RWPE1 (cell line): ENCODE results near the gene GRAMD2A.

Source experiments
- CTCF ChIA-PET: fragments of 350-600 bp; sonication (Branson Sonifier 250); formaldehyde crosslinking; extraction: SDS; loops from one replicate; lab custom pipeline; 2021; lab: Yijun Ruan, JAX
- POLR2A ChIA-PET: fragments of 400-600 bp; formaldehyde crosslinking; extraction: SDS; loops from one replicate; lab custom pipeline; 2020; ENCODE audit warnings: antibody characterized with exemption; ENCODE audit not compliant: low non-redundant PET; lab: Yijun Ruan, JAX
- DNase-seq: peaks from one replicate; pipeline ENCODE4 v3.0.0; 2012; ENCODE audit warnings: low spot score
- H3K27ac ChIP-seq: fragments of 450-650 bp; 2 replicates; pipeline ENCODE4 v1.5.1; 2017
- TF ChIP-seq, protein P1 (sequence below): fragments of 450-650 bp; conservative IDR thresholded peaks from 2 replicates; pipeline ENCODE4 v1.5.1; 2017; ENCODE audit warnings: low read depth, mild to moderate bottlenecking

GRAMD2A gene

DNA sequence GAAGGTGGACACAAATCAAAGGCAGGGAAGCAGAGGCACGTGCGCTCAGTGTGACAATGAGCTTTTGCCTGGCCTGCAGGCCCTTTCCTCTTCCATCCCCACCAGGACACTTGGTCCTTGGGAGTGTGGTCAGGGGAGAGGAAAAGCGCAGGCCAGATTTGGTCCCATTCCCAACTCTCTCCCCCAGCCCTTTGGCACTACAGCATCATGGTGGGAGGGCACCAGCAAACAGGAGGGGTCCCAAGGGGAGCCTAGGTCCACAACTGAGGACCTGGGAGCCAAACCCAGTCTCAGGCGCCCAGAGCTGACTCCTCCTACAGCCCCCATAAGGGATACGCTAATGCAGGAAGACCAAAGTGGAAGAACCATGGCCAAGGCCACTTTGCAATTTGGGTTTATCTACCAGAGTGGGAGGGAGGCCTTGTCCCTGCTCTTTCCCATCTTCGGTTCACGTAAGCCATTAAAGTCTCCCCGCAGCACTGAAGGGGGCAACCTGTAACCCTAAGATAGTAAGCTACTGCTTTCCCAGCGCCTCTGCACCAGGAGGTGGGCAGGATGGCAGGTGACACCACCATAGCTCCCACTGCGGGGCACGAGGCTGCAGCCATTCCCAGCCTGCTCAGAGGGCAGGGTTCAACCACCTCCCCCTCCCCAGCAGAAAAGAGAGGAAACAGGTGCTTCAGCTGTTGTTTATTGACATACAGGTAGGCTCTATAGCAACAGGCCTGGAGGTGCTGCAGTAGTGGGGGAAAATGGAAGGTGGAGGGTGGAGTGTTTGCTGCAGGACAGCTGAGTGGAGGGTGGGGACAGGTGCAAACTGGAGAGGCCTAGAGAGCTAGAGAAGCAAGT, 993 bp upstream of the GRAMD2A start:
- H3K27ac ChIP-seq: peak overlapping the region; percentile 95
- no peak for DNase-seq
- TF ChIP-seq, protein P1, sequence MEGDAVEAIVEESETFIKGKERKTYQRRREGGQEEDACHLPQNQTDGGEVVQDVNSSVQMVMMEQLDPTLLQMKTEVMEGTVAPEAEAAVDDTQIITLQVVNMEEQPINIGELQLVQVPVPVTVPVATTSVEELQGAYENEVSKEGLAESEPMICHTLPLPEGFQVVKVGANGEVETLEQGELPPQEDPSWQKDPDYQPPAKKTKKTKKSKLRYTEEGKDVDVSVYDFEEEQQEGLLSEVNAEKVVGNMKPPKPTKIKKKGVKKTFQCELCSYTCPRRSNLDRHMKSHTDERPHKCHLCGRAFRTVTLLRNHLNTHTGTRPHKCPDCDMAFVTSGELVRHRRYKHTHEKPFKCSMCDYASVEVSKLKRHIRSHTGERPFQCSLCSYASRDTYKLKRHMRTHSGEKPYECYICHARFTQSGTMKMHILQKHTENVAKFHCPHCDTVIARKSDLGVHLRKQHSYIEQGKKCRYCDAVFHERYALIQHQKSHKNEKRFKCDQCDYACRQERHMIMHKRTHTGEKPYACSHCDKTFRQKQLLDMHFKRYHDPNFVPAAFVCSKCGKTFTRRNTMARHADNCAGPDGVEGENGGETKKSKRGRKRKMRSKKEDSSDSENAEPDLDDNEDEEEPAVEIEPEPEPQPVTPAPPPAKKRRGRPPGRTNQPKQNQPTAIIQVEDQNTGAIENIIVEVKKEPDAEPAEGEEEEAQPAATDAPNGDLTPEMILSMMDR: no peak
- CTCF ChIA-PET: interaction anchor here (0.5 kb wide), 1 partner anchor 405 kb away, joined by 3 read pairs; no protein-coding TSS in a partner anchor
- POLR2A ChIA-PET: interaction anchor here (1.3 kb wide), 1 partner anchor 33 kb away, joined by 6 read pairs; the partner anchor contains the start of gene PKM

DNA sequence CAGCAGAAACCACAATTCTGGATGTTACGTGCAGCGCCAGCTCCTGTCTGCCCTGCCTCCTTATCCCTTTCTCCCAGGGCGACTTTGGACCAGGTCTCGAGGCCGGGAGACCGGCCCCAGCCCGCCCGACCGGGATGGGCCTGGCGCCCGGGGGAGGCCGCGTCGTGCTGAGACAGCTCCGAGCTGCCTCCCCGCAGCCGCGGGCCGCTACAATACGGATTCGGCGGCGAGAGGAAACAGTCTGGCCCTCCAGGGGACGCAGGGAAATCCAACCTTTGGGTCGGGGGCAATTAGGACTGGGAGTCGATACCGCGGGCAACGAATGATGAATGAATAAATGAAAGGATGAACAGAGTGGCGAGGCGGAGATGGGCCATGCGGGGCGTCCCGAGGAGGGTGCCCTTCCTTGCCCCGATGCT, 537 bp downstream of the GRAMD2A start:
- H3K27ac ChIP-seq: peak overlapping the region; percentile 95
- TF ChIP-seq, protein P1: no peak
- no peak for DNase-seq
- ChIA-PET POLR2A (interaction anchor here (1.3 kb wide), 1 partner anchor 35 kb away, joined by 6 read pairs; the partner anchor contains the start of gene PKM), CTCF (interaction anchor here (1.1 kb wide), 1 partner anchor 30 kb away, joined by 3 read pairs; no protein-coding TSS in a partner anchor)

- ChIA-PET POLR2A (no interaction called here), CTCF (interaction anchor here (0.9 to 1.1 kb wide), 2 partner anchors 30 to 31 kb away, joined by 3 read pairs; no protein-coding TSS in a partner anchor)
- TF ChIP-seq, protein P1: no peak
- DNase-seq: no peak
- peak overlapping the region; percentile 95 for H3K27ac ChIP-seq
Observed at GRCh38 chr15:72196409-72197040, 1.1 kb downstream of the GRAMD2A start.

DNA sequence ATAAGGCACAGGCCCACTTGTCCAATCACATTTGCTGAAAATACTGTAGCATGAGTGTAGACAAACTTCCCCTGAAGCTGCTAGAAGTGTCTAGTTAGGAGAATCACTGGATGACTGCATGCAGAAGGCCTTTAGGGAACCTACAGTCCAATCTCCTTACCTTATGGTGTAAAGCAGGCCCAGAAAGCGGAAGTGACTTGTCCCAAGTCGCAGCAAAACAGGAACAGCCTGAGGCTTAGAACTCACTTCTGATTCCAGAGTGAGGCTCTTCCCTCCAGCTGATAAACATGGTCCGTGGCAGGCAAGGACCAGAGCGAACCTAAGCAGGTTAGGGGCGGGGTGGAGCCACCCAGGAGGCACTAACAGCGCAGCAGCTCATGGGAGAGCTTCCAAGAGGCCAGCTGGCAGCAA, 2.5 kb downstream of the GRAMD2A start:
- no peak for DNase-seq
- TF ChIP-seq, protein P1: no peak
- POLR2A ChIA-PET: no interaction called here
- CTCF ChIA-PET: interaction anchor here (0.6 kb wide), 1 partner anchor 259 kb away, joined by 4 read pairs; no protein-coding TSS in a partner anchor
- peak overlapping the region; percentile 95 for H3K27ac ChIP-seq

GRCh38 chr15:72193836-72194396, 3.7 kb downstream of the GRAMD2A start:
- CTCF ChIA-PET: no interaction called here
- H3K27ac ChIP-seq: no peak overlapping the region
- no peak for DNase-seq
- TF ChIP-seq, protein P1: no peak
- POLR2A ChIA-PET: no interaction called here

- DNase-seq: no peak
- CTCF ChIA-PET: no interaction called here
- POLR2A ChIA-PET: no interaction called here
- TF ChIP-seq, protein P1: no peak
- H3K27ac ChIP-seq: no peak overlapping the region
Observed at GRCh38 chr15:72192416-72192815, 5.2 kb downstream of the GRAMD2A start.
